Upper lobe of left lung (tissue), 6 donors: ENCODE results near the gene GAB2. TPM values are rescaled to one million over a fixed set of nuclear protein-coding genes. Genes with fewer than 3 reads are reported as not detected.
A peak's percentile ranks its signal among the peaks of the same experiment; 100 is the strongest.

Source experiments
- ATAC-seq, 2 donors: fragments of 200-7000 bp; cut with Tn5 transposase; one replicate each; pipeline ENCODE4 v1.9.1; 2022; ENCODE audit warnings: mild to moderate bottlenecking in 2 of 2, moderate library complexity in 2 of 2; ENCODE audit not compliant: low FRiP score in 2 of 2
- DNase-seq, 2 donors: peaks; one replicate each; pipeline ENCODE4 v3.0.0-alpha.2; 2019 to 2020
- H3K27ac ChIP-seq, 4 donors: fragments of 200-600 bp; sonication (generic); one replicate each; pipeline ENCODE4 v1.5.1; 2016 to 2019
- H3K27me3 ChIP-seq, 4 donors: fragments of 200-600 bp; sonication (generic); one replicate each; pipeline ENCODE4 v1.5.1; 2017 to 2019
- H3K36me3 ChIP-seq, 4 donors: fragments of 200-600 bp; sonication (generic); one replicate each; pipeline ENCODE4 v1.5.1; 2016 to 2019
- H3K4me1 ChIP-seq, 4 donors: fragments of 200-600 bp; sonication (generic); one replicate each; pipeline ENCODE4 v1.5.1; 2018 to 2019
- H3K4me3 ChIP-seq, 4 donors: fragments of 200-600 bp; sonication (generic); one replicate each; pipeline ENCODE4 v1.5.1; 2017 to 2019; ENCODE audit warnings: mild to moderate bottlenecking in 2 of 4, moderate library complexity in 1 of 4
- H3K9me3 ChIP-seq, 4 donors: fragments of 200-600 bp; sonication (generic); one replicate each; pipeline ENCODE4 v1.5.1; 2018 to 2019
- CTCF ChIP-seq, 6 experiments: fragments of 450-650 bp in 4 of 6; fragments of 200-600 bp in 2 of 6; sonication (generic) in 2 of 6; IDR thresholded peaks; one replicate each; pipeline ENCODE4 v1.5.1; 2016 to 2019; ENCODE audit warnings: antibody characterized with exemption in 6 of 6
- EP300 ChIP-seq, 4 donors: sonication (generic); formaldehyde crosslinking; IDR thresholded peaks; one replicate each; pipeline ENCODE4 v1.5.1; 2017; ENCODE audit warnings: antibody characterized with exemption in 4 of 4, control low read depth in 2 of 4
- POLR2A ChIP-seq, 4 donors: fragments of 450-650 bp; IDR thresholded peaks; one replicate each; pipeline ENCODE4 v1.5.1; 2016 to 2017; ENCODE audit warnings: antibody characterized with exemption in 4 of 4, mild to moderate bottlenecking in 2 of 4
- POLR2AphosphoS5 ChIP-seq, 2 donors: sonication (generic); formaldehyde crosslinking; IDR thresholded peaks; one replicate each; pipeline ENCODE4 v1.5.1; 2017; ENCODE audit warnings: antibody characterized with exemption in 2 of 2
- WGBS, 2 donors: methylation state at CpG; one replicate each; pipeline ENCODE4 v1.1.5; 2017 to 2018; 5-methylcytosine and 5-hydroxymethylcytosine counted together
- total RNA-seq, 6 donors: library from RNA; depleted of rRNA in 4 of 6; stranded (reverse); fragments of >200 nt in 4 of 6; gene quantifications; one replicate each; pipeline versions ENCODE4 v1.1.0 to v1.2.1, GENCODE V29; 2016 to 2021
- donor health status: DM: no; HTN: no; CAD: no; lungs with moderate emphysema.
- donor health status: DM: no; HTN: yes; CAD: no; lungs with severe emphysema.

The GAB2 gene
- total RNA-seq, 6 donors from 2014 or later, result 40.9 to 76.6 (median 50.4) TPM

- no peaks in the 10 kb centered on the region for H3K36me3 ChIP-seq
- peak overlapping the region; percentile 55 to 78 (median 61) for H3K27ac ChIP-seq
- H3K4me3 ChIP-seq, result no peak overlapping the region
- H3K9me3 ChIP-seq, result no peaks in the 10 kb centered on the region
- WGBS, 2 donors, result 50 to 60% methylated on average over 5 of the region's 5 CpGs
- no peak for DNase-seq
- H3K27me3 ChIP-seq, result no peaks in the 10 kb centered on the region
- ATAC-seq, result no peak
- TF ChIP-seq POLR2AphosphoS5 (IDR thresholded peaks at IDR 0.05) (no peak), POLR2A (IDR thresholded peaks at IDR 0.05) (no peak), CTCF (IDR thresholded peaks at IDR 0.05) (no peak), EP300 (IDR thresholded peaks at IDR 0.05) (no peak)
- peaks cover 34 to 62% (median 54%) of the 10 kb centered on the region in 4 donors for H3K4me1 ChIP-seq
Measured at GRCh38 chr11:78314762-78315161, 102.9 kb downstream of the GAB2 start.

- TF ChIP-seq EP300 (IDR thresholded peaks at IDR 0.05) (no peak), POLR2A (IDR thresholded peaks at IDR 0.05) (no peak), POLR2AphosphoS5 (IDR thresholded peaks at IDR 0.05) (no peak), CTCF (IDR thresholded peaks at IDR 0.05) (no peak)
- 72 to 76% methylated on average over 2 of the region's 2 CpGs for WGBS, 2 donors
- H3K4me3 ChIP-seq, result no peak overlapping the region
- peak overlapping the region; percentile 13 to 78 (median 50) for H3K27ac ChIP-seq
- DNase-seq, result peak in 1 of 2 donors; percentile 70
- H3K4me1 ChIP-seq, result peaks cover 27 to 60% (median 52%) of the 10 kb centered on the region in 4 donors
- H3K27me3 ChIP-seq, result no peaks in the 10 kb centered on the region
- no peaks in the 10 kb centered on the region for H3K36me3 ChIP-seq
- peak in 1 of 2 donors; percentile 67 for ATAC-seq
- no peaks in the 10 kb centered on the region for H3K9me3 ChIP-seq
Measured at GRCh38 chr11:78313898-78314297, 103.7 kb downstream of the GAB2 start.

GRCh38 chr11:78313181-78313795 lies 104.3 kb downstream of the GAB2 start:
- H3K27ac ChIP-seq, result peak overlapping the region; percentile 13 to 62 (median 42)
- H3K36me3 ChIP-seq, result no peaks in the 10 kb centered on the region
- peaks cover 21 to 54% (median 46%) of the 10 kb centered on the region in 4 donors for H3K4me1 ChIP-seq
- DNase-seq (no peak), ATAC-seq (peak; percentile 12 to 61)
- TF ChIP-seq POLR2AphosphoS5 (IDR thresholded peaks at IDR 0.05) (peak in 1 of 2 donors; percentile 35), POLR2A (IDR thresholded peaks at IDR 0.05) (no peak), EP300 (IDR thresholded peaks at IDR 0.05) (peak in 1 of 4 donors; percentile 57), CTCF (IDR thresholded peaks at IDR 0.05) (no peak)
- no peaks in the 10 kb centered on the region for H3K9me3 ChIP-seq
- 96 to 97% methylated on average over 2 of the region's 2 CpGs for WGBS, 2 donors
- no peaks in the 10 kb centered on the region for H3K27me3 ChIP-seq
- no peak overlapping the region for H3K4me3 ChIP-seq

GRCh38 chr11:78312712-78313111 lies 104.9 kb downstream of the GAB2 start:
- H3K27me3 ChIP-seq, result no peaks in the 10 kb centered on the region
- no peak for DNase-seq
- 75 to 82% methylated on average over 4 of the region's 4 CpGs for WGBS, 2 donors
- no peaks in the 10 kb centered on the region for H3K9me3 ChIP-seq
- H3K4me3 ChIP-seq, result no peak overlapping the region
- no peak for TF ChIP-seq POLR2AphosphoS5 (IDR thresholded peaks at IDR 0.05)
- ATAC-seq, result no peak
- no peaks in the 10 kb centered on the region for H3K36me3 ChIP-seq
- H3K27ac ChIP-seq, result peak overlapping the region in 2 of 4 donors; percentile 46 to 62
- peaks cover 18 to 53% (median 42%) of the 10 kb centered on the region in 4 donors for H3K4me1 ChIP-seq

GRCh38 chr11:78311702-78312371 lies 105.8 kb downstream of the GAB2 start:
- no peak overlapping the region for H3K4me3 ChIP-seq
- peak overlapping the region in 2 of 4 donors; percentile 17 to 46 for H3K27ac ChIP-seq
- H3K9me3 ChIP-seq, result no peaks in the 10 kb centered on the region
- peaks cover 18 to 53% (median 42%) of the 10 kb centered on the region in 4 donors for H3K4me1 ChIP-seq
- DNase-seq (no peak), ATAC-seq (no peak)
- H3K36me3 ChIP-seq, result no peaks in the 10 kb centered on the region
- no peaks in the 10 kb centered on the region for H3K27me3 ChIP-seq
- WGBS, 2 donors, result 89 to 94% methylated on average over 5 of the region's 5 CpGs
- TF ChIP-seq POLR2A (IDR thresholded peaks at IDR 0.05) (no peak), CTCF (IDR thresholded peaks at IDR 0.05) (no peak), EP300 (IDR thresholded peaks at IDR 0.05) (no peak), POLR2AphosphoS5 (IDR thresholded peaks at IDR 0.05) (no peak)
